Activated CD4-positive, alpha-beta T cell treated with anti-CD3 and anti-CD28 coated beads, Interleukin-2, amount 50 U/mL, for 1 hour (primary cell): ENCODE measurements around the gene SLIT3.

Experiments used
- DNase-seq: peaks from one replicate; pipeline ENCODE4 v3.0.0-alpha.2; 2020

The SLIT3 gene

GRCh38 chr5:169260896-169261569, 39.9 kb downstream of the SLIT3 start:
- DNase-seq = no peak

- no peak for DNase-seq
Measured at GRCh38 chr5:169258372-169259000, 42.5 kb downstream of the SLIT3 start.

DNA sequence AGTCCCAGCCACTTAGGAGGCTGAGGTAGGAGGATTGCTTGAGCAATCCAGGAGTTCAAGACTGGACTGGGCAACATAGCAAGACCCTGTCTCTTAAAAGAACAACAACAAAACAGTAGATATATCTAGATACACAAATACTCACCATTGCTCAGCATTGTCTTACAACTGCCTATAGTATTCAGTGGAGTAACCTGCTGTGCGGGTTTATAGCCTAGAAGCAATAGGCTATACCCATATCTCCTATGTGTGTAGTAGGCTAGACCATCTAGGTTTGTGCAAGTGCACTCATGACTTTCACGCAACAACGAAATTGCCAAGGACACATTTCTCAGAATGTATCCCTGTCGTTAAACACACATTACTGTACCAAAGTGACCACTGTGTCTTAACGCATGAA, 44.7 kb downstream of the SLIT3 start:
- DNase-seq = no peak

GRCh38 chr5:169253071-169253470, 47.9 kb downstream of the SLIT3 start:
- no peak for DNase-seq

DNA sequence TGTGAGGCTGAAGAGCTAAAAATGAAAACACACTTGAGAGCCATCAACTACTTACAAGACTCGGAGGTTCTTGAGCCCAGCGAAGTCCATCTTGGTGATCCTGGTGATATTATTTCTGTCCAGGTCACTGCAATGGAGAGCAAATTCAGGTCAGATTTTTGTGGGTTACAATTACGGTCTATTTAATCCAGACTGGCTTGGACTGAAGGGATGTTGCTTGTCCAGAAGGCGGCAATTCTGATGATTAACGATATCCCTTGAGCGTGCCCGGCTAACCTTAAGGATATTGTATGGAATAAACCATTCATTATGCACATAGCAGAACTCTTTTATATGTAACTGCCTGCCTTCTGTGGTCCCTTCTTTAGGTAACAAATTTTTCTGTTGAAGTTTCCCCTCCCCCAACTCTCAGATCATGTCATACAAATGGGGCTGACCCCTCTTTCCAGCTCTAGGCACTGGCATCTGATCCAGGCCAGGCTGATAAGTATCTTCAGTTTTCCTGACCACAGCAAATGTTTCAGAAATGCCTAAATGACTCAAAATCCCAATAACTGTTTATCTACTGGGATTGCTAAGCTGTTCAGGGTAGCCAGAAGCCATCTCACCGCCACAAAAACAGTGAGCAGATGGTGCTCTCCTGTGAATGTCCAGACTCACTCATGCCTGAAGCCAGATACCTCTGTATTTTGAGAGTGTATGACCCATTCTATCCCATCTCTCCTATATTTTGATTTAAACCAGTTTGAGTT, 49.4 kb downstream of the SLIT3 start:
- DNase-seq = no peak

GRCh38 chr5:169250887-169251286, 50.1 kb downstream of the SLIT3 start:
- no peak for DNase-seq

DNA sequence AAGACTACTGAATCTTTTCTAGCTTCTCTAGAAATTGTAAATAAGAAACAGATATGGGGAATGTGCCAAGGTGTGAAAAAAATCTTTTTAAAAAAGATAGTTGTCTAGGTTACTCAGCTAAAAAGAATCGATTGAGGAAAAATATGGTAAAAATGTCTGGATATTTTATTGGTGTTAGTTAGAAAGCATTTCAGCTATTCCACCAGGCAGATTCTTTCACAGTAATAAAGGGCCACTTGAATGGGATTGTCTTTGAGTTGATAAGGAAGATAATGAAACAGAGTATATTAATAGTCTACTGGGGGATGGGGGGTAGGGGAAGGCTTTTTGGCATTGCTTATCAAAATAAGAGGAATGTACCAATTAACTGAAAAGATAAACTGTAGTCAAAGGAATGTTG, 51.9 kb downstream of the SLIT3 start:
- DNase-seq = no peak

DNA sequence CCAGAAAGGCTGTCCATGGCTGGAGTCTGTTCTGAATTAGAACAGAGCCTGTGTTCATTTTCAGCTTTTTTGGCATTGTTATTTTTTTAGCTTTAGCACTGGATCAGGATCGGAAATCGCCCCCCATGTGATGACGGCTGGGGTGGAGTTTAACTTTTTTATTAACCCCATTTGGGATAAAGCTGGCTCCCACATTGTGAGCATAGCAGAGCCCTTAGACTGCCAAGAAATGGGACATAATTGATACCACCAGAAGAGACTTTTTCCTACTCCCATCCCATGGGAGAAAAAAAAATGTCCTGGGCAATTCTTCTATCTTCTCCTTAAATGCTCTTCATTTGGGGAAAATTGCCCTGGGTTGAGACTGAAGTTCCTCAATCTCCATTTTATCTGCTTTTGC, 52.4 kb downstream of the SLIT3 start:
- no peak for DNase-seq

GRCh38 chr5:169244812-169245211, 56.1 kb downstream of the SLIT3 start:
- no peak for DNase-seq

GRCh38 chr5:169243651-169244422, 57.1 kb downstream of the SLIT3 start:
- DNase-seq = no peak

GRCh38 chr5:169242849-169243186, 58.1 kb downstream of the SLIT3 start:
- no peak for DNase-seq

- no peak for DNase-seq
Measured at GRCh38 chr5:169242175-169242848, 58.6 kb downstream of the SLIT3 start.

DNA sequence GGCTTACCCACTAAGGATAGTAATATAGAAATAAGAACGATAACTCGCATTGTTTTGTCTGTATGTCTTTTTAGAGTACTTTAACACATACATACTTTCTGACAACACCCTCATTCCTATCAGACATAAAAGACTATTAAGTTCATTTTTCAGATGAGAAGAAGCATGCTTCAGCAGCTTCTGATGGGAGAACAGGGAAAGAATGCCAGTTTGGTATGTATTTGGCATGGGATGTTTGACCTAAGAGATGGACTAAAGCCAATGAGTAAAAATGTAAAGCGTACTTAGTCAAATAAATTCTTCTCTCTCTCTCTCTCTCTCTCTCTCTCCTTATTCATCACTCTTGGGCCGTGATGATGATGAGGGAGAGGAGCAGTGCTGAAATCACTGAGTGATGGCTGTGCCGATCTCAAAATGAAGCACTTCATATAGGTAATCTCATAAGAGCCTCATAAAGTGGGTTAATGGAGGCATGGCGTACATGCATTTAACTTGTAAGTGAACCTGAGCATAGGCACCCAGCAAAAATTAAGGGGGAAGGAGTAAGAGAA, 71.5 kb downstream of the SLIT3 start:
- DNase-seq = no peak

DNA sequence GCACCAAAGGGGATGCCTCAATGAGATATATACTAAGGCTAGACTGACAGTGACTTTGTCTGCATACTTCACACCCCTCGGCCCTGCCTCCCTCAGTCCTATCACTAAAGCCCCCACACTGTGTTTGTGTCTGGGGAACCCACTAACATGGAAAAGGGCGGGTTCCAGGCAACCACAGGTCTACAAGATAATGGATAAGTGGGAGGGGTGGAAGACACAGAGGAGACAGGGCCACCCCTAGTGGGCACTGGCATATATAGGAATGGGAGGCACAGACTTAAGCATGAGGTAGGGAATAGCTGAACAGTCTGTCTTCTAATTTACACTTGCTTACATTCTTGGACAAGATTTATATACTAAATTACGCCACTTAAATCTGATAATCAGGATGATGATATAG, 74.0 kb downstream of the SLIT3 start:
- DNase-seq = no peak

DNA sequence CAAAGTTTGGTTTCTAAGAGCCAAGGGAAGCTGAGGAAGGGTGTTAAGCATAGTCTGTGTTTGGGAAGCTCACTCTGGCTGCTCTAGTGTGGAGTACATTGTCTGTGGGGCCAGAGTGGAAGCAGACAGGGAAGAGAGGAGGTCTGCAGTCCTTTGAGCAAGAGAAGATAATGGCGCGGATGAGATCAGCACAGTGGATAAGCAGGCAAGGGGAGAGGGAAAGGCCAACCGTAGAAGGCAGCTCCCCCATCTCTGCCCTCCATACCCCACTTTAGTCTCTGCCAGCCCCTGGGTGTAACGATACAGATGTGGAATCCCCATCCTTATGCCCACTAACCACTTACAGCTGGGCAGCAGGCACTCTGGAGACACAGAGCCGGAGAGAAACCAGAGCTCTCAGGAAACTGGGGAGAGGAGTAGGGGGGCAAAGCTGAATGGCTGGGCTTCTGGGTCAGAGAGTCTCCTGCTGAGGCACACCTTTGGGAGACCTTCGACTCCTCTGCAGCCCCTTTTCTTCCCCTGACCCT, 75.0 kb downstream of the SLIT3 start:
- no peak for DNase-seq

- DNase-seq = no peak
Measured at GRCh38 chr5:169223595-169223953, 77.4 kb downstream of the SLIT3 start.

DNA sequence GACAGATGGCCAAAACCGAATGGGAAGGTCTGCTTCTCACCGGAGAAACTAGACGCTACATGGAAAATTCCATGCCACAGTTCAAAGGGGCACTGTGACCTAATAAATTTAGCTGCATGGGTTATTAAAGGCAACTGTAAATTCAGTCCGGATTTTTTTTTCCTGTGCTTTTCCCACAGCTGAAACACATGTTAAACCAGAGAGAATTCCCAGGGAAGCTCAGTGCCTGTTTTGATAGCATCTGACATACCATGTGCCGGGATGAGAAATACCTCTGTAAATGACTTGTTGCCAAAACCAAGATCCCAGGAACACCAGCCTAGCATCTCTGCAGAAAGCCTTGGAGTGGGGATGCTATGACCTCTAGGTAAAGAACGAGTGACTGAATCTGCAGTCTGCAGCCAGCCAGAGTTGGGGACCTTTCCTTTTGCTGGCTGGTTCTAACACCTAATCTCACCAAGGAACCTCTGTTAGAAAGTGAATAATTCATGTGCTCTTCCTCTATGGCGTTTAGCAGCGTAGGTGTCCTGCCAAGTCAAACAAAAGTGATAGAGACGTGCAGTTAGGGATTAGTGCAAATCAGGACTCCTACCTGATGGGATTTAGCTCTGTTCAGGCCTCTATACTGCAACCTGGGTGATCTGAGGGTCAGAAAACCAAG, 77.9 kb downstream of the SLIT3 start:
- no peak for DNase-seq

- no peak for DNase-seq
Measured at GRCh38 chr5:169221519-169221918, 79.4 kb downstream of the SLIT3 start.

DNA sequence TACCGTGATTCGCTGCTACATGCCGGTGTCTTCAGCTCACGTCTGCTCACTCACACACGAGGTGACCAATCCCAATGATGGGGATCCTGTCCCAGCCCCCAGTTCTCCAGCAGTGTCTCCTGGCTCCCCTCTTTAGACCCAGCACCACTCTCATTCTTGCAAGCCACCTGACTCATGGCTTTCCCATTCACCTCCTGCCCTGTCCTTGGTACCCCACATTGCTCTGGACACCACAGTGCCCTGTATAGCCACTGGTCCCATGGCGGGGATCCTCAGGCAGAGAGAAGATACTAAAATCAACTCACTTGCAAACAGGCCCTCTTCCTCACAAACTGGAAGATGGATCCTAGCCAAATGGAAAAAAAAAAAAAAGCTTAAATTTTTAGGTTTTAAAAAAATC, 81.0 kb downstream of the SLIT3 start:
- no peak for DNase-seq

- DNase-seq = no peak
Measured at GRCh38 chr5:169219351-169219750, 81.6 kb downstream of the SLIT3 start.

DNA sequence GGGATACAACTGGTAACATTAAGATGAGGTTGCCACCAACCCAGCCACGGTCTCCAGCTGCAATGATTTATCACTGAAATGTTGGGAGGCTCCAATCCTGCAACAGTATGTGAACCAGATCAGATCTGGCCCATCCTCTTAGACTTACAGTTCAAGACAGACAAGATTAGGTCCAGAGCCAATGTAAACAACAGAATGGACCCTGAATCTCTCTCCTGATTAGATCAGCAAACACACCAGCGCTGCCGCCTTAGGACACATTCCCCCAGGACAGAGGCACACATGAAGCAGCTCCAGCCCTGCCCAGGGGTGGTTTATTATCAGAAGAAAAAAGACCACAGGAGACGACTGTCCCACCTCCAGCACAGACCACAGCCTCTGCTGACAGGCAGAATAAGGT, 82.1 kb downstream of the SLIT3 start:
- no peak for DNase-seq

DNA sequence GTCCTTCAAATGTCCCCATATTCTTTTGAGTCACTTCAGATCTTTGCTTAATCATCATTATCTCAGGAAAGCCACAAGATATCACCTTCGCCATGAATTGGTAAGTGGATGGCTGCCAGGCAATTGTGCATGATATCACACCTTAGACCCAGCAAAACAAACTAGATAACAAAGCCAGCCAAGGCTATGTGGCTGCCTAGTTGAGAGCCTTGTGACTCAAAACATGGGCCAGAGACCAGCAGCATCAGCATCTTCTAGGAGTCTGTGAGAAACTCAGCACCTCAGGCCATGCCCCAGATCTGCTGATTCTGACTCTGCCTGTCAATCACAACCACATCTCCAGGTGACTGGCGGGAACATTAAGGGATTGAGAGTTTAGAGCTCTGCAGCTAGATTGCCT, 82.8 kb downstream of the SLIT3 start:
- DNase-seq = no peak
